SKM-1 treated with dmso at 0.1 percent for 144 hours (cell line): ENCODE data around the gene ROR2.
A peak's percentile ranks its signal among the peaks of the same experiment; 100 is the strongest.

Source experiments
- DNase-seq: peaks from one replicate; lab custom pipeline; 2025; ENCODE audit not compliant: unreplicated experiment; lab: John Stamatoyannopoulos, UW

The ROR2 gene

DNA sequence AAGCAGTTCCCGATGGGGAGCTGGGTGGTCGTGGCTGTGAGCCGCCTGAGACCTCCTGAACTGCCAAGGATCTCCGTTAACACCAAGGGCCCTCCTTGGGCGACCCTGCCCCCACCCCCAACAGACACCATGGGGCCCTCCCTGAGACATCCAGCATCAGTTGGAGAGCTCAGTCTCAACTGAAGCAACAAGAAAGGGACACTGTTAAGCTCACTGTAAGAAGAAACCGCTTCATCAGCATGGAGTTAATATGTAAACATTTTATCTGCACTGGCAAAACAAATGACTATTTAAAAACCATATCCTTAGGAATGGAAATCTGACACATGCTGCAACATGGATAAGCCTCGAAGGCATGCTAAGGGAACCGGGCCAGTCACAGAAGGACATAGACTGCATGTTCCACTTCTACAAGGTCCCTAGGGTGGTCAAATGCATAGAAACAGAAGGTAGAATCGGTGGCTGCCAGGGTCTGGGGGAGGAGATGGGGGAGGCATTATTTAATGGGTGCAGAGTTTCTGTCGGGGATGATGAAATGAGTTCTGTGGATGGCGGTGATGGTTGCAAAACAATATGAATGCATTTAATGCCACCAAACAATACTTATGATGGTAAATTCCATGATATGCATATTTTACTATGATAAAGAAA lies 47.4 kb downstream of the ROR2 start:
- DNase-seq = no peak

- DNase-seq = no peak
These were observed 49.2 kb downstream of the ROR2 start for GRCh38 chr9:91900797-91901177.

DNA sequence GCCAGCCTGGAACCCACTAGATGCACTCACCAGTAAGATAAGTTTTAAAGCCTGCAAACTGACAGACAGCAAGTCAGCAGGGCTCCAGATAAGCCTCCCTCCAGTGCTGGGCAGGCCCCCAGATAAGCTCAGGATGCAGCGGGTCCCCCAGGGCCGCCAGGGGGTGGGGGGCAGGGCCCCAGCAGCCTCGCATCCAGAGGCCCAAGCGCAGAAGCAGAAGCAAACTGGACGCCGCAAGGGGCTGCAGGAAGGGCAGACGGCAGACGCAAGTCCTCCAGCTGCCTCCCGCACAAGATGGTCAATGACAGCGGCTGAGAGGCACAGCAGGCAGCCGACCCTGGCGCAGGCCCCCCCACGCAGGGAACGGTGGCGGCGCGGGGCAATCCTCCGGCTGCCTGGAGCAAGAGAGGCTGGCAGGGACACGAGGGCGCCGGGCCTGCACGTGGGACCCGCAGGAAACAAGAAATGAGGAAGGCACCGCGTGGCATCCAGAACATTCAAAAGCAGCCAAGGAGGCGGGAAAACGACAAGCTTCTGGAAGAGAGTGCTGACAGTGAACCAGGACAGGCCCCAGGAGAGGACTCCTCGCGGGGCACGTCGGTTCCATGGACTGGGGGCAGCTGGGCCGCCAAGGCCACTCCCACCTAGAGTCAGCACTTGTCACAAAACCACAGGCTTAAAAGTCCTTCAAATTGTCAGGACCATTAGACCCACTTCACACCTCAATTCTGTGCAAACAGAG lies 49.8 kb downstream of the ROR2 start:
- no peak for DNase-seq

- DNase-seq = no peak
These were observed 50.4 kb downstream of the ROR2 start for GRCh38 chr9:91899594-91899993.

DNA sequence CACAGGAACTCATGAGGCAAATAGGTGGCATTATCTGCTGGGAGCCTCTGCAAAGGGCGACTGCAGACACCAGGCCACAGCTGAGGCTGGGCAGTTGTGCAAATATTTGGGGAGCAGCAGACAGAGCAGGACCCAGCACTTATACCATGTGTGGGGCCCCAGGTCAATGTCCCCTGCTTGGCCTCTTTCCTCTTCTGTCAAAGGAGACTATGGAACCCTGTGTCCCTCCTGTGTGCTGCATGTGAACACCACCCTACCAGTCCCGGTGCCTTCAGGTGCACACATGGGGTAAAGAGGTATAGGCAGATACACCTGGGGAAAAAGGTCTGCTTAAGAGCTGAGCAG lies 50.8 kb downstream of the ROR2 start:
- no peak for DNase-seq

DNA sequence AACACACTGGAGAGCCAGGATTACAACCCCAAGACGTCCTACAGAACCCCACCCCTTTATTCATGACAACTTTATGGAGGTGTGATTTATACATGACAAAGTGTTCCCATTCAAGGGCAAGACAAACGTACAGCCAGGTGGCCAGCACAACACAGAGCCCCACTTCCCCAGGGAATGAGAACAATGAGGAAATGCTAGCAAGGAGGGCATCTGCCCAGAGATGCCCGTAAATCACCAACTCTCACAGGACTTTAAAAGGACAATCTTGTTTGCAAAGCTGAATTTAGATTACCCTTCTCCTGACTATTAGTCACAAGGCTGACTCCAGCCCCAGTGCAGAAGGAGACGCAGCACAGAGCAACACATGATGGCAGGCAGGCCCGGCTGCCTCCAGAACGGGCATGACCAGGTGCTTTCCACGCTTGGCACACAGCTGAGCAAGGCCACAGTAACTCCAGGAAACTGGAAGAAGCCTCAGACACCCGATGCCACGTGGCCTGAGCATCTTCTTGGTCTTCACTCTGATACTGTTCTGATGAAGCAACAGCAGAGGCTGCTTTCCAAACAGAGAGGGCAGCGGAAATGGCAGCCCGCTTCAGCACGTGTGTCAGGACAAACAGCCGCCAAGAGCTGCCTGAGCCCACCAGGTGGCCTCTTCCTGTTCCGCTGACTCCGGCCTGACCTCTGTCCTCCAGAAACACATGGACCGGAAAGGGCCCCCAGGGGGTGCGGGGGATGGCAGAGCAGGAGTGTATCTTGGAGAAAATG lies 51.4 kb downstream of the ROR2 start:
- peak; percentile 54 for DNase-seq

DNA sequence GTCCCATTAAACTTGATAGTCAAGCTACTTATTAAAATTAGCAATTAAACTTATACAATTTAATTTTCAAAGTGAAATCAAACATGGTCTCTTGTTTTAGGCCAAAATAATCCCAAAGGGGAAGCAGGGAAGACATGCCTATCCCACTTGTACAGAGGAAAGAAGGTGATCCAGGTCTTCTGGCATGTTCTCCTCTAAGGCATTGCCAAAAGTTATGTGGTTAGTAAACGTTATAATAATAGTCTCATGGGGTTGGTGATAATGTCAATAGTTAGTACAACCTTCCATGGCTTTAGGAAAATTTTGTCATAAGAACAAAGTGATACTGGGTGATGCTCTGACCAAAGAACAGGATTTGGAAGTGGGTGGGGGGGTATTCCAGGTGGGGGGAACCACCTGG lies 52.8 kb downstream of the ROR2 start:
- DNase-seq = no peak

- no peak for DNase-seq
These were observed 53.4 kb downstream of the ROR2 start for GRCh38 chr9:91896513-91897121.

- no peak for DNase-seq
These were observed 53.9 kb downstream of the ROR2 start for GRCh38 chr9:91896097-91896496.

- DNase-seq = no peak
These were observed 55.5 kb downstream of the ROR2 start for GRCh38 chr9:91894536-91894935.

DNA sequence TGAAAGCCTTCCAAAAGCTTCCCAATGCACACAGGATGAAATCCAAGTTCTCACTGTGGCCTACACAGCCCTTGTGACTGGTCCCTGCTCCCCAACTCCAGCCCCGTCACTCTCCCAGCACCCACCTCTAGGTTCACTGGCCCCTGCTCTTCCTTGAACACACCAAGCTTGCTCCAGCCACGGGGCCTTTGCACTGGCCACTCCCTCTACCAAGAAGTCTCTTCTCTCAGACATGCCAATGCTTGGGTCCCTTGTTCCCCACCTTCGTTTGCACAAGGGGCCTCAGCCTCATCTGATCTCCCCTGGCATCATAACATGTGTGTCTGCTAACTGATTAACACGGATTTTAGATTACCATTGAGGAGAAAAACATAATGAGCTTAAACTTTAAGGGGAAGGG lies 56.0 kb downstream of the ROR2 start:
- no peak for DNase-seq

DNA sequence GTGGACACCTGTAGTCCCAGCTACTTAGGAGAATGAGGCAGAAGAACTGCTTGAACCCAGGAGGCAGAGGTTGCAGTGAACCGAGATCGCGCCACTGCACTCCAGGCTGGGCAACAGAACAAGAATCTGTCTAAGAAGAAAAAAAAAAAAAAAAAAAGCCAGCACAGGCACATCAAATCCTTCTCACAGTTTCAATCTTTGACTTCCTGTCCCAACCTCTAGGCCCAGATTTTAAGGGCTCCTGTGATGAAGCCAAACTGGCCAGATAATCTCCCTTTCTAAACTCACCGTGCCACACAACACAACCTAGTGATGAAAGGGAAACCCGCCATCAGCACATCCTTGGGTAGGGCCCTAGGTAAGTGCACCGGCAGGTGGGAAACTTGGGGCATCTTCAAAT lies 58.1 kb downstream of the ROR2 start:
- DNase-seq = no peak

DNA sequence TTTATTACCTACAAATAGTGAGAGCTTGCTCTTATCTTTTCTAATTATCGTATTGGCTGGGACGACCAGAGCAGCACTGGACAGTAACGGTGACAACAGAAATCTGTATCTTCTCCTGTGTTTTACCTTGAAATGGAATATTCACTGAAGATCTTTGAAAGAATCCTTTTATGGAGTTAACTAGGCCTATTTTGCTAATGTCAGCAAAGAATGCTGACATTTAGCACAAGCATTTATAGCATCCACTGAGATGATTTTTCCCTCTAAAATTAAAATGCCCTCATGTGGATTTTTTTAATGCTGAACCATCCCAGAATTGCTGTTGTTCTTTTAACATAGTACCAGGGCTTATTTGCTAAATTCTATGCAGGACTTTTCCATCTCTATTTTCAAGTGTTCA lies 59.4 kb downstream of the ROR2 start:
- no peak for DNase-seq

- DNase-seq = no peak
These were observed 60.7 kb downstream of the ROR2 start for GRCh38 chr9:91889161-91889911.

GRCh38 chr9:91886414-91887076 lies 63.5 kb downstream of the ROR2 start:
- no peak for DNase-seq

DNA sequence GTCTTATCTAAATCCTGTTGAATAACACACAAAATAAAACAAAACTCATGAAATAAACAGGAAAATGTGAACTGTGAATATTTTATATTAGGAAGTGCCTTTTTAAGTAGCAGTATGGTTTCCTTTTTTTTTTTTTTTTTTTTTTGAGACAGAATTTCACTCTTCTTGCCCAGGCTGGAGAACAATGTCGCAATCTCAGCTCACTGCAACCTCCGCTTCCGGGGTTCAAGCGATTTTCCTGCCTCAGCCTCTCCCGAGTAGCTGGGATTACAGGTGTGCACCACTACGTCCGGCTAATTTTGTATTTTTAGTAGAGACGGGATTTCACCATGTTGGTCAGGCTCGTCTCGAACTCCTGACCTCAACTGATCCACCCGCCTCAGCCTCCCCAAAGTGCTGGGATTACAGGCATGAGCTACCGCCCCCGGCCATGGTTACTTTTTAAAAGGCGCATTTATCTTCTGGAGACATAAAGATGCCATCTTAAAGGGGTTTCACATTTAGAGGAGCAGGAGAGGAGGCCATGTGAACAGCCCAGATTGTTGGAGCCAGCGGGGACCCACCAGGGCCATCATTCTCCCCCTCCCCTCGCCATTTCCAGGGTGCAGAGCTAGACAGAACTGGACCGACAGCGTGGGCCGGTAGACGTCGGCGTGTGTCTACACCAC lies 64.1 kb downstream of the ROR2 start:
- DNase-seq = no peak

- no peak for DNase-seq
These were observed 65.0 kb downstream of the ROR2 start for GRCh38 chr9:91884696-91885687.

DNA sequence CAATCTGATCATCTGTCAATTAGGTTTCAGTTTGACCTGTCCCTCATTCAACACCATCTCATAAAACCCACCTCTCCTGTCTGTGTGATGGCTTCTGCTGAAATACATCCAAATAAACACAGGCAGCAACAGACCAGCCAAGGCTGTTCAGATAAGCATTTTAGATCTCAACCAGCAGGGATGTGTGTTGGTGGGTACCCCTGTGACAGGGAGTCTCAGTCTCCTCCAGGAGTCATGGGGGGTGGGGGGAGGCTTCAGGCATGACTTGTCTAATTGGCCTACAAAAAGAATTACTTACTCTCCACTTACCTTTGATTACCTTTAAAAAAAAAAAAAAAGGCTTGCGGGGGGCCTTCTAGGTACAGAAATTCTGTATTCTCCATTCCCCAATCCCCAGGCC lies 65.9 kb downstream of the ROR2 start:
- no peak for DNase-seq

DNA sequence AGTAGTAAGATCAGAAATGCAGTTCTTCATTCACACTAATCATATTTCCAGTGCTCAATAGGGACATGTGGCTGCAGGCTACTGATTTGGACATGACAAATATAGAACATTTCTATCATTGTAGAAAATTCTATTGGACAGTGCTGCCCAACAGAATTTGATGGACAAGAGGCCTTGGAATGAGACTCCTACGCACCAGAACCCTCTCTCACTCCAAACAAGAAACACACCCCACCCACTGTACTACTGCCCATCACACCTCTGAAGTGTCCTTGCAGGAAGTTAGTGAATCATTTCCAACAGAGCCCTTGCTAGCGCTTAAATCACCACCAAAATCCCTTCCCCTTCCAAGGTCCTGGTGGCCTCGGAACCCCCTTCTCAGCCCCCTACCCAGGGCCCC lies 66.5 kb downstream of the ROR2 start:
- DNase-seq = no peak
